ENCODE results near the gene MYADML2.
"Not testable (repeated sequence)": the region's sequence is repeated elsewhere in the genome, so short reads cannot be mapped to it uniquely, and the experiment has no call there.

The MYADML2 gene, protein sequence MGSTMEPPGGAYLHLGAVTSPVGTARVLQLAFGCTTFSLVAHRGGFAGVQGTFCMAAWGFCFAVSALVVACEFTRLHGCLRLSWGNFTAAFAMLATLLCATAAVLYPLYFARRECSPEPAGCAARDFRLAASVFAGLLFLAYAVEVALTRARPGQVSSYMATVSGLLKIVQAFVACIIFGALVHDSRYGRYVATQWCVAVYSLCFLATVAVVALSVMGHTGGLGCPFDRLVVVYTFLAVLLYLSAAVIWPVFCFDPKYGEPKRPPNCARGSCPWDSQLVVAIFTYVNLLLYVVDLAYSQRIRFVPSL

DNA sequence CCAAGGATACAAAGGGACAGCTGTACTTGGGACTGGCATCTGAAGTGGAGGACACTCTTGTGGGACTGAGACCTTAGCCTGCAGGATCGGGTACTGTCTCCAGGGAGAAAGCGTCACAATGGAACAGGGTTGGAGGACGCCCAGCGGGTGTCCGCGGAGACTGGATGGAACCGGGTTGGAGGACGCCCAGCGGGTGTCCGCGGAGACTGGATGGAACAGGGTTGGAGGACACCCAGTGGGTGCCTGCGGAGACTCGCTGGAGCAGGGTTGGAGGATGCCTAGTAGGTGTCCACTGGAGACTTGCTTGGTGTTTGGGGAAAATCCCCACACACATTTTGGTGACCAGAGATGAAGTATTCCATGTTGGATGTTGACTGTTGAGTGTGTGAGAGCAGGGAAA lies at the start of gene MYADML2:
Gene MYADML2, minus strand, starts transcription at position 45 of the 400 bp plus-strand sequence. CDS start 5,492 bp downstream, outside the sequence.
- DNase-seq, result no peak

DNA sequence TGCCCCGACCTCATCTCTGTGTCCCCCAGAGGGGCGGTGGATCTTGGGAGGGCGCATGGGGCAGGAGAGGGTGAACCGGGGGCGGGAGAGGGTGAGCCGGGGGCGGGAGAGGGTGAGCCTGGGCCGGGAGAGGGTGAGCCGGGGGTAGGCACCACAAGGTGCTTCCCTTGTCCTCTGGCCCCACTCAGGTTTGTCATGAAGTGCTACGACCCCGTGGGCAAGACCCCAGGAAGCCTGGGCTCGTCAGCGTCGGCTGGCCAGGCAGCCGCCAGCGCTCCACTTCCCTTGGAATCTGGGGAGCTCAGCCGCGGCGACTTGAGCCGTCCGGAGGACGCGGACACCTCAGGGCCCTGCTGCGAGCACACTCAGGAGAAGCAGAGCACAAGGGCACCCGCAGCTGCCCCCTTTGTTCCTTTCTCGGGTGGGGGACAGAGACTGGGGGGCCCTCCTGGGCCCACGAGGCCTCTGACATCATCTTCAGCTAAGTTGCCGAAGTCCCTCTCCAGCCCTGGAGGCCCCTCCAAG lies 49.3 kb upstream of the MYADML2 start:
- no peak for DNase-seq

DNA sequence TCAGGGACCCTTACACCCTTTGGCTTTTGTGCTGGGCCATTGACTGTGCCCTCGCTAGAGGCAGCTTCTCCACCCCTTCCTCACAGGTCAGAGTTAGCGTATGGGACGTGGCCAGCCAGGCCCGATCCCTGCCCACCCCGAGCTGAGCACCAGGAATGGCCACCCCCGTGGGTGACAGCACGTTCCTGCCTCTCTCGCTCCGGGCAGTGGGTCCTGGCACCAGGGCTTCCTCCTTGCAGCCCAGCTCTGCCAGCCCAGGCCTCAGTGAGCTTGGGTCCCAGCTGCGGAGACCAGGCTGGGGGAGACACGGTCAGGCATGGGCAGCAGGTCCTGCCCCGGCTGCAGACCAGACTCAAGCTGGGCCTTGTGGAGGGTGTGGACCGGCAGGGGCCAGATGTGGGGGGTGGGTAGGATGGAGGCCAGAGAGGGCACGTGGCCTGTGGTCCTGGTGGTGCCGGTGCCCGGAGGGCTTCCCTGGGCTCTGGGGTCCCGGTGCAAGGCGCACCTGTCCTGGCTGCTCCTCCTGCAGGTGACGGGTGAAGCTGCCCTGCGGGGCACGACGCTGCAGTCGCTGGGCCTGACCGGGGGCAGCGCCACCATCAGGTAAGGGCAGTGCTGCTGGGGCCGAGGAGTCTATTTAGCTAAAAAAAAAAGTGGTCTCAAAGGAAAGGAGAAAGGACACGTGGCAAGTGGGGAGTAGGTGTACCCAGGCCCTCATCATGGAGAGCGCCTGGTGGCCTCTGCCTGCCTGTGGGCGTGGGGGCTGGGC lies 48.6 kb upstream of the MYADML2 start:
- no peak for DNase-seq

DNA sequence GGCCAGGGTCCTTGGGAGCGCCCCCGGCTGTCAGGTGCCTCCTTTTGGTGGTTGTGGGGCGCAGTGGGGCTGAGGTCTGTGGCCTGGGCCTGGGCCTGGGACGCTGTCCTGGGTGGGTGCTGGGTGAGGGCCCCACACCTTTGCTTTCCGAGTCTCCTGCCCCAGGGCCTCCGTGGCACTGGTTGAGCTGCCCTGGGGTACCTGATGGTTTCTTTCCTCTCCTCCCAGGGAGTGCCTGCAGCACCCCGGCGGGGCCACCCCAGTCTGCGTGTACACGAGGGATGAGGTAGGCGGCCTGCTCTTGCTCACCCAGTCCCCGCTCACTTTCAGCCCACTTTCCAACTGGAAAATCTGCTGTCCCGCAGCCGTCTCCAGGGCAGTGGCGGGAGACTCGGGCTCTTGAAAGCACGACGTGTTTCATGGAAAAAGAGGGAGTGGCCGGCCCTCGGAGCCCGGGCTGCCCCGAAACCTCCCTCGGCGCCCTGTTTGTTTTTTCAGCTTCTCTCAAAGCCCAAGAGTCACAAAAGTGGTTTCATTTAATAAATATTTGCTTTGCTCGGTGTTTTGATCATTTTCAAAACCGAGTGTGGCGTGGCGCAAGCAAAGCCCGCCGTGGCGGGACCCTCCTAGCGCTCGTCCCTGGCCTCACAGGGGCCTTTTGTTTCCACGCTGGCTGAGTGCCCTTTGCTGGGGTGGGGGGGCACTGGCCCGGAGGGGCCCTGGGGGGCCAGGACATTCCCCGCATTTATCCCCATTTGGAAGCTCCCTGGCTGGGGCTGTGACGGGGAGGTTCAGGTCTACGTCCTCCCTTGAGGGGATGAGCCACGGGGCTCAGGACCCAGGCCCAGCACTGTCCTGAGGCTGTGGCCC lies 47.8 kb upstream of the MYADML2 start:
- no peak for DNase-seq

DNA sequence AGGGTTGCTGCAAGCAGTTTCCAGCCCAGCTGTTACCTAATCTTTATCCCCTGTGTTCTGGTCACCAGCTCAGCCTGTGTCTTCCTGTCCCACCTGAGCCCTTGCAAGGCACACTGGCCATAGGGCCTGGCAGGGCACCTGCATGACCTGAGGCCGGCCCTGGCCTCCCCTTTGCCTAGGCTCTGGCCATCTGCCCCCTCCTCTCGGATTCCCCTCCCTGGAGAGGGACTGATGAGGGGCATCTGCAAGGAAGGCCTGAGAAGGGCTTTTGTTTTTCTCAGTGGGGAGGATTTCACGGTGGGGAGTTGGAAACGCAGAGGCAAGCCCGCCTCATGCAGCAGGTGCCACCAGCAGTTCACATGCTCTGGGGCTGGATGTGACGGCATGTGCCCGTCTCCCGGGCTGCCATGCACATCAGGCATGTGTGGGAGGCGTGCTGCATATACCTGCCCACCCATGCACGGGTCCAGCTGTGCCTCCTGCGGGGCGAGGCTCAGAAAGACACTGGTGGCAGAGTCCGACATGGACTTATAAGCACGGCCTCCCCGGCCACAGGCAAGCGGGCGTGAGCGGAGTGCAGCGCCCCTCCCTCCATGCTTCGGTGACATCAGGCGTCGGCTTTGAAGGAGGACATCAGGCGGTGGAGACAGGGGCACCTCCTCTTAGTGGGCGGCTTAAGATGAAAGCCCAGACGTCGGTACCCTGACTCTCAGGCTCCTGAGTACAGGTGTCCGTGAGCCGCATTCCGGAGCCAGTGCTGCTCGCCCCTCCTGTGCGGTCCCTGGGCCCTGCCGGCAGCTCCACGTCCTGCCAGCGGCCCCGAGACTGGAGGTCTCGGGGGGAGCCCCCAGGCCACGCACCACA lies 46.9 kb upstream of the MYADML2 start:
- no peak for DNase-seq

DNA sequence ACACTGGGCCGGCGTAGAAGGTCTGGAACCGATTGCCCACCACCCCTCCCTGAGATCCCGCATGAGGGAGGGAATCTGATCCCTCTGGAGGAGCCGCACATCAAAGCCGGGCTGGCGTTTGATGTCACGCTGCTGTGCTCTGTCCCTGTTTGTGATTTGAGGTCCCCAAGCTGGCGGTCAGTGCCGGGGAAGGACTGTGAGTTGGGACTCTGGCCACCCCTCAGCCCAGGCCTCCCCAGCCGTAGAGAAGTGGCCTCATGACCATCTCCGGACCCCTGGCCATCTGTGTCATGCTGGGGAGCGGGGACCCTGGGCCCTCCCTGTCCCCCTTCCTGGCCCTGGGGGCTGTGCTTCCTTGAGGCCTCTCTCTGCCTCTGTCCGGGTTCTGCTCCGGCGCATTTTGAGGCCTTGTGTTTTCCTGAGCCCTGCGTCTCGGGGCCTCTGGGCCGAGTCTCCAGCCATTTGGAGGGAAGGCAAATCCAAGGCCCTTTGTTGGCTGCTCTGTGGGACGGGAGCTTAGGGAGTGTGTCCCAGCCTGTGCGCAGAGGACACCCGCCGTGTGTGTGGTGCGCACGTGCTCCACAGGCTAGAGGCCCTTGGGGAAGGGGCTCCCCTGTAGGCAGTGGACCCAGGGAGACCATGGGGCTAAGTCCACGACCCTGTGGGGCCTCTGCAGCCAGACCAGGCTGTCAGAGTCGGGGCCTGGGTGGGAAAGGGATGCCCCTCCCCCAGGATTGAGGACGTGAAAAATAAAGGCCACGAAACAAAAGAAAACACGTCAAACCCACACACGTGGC lies 45.5 kb upstream of the MYADML2 start:
- DNase-seq, result no peak

DNA sequence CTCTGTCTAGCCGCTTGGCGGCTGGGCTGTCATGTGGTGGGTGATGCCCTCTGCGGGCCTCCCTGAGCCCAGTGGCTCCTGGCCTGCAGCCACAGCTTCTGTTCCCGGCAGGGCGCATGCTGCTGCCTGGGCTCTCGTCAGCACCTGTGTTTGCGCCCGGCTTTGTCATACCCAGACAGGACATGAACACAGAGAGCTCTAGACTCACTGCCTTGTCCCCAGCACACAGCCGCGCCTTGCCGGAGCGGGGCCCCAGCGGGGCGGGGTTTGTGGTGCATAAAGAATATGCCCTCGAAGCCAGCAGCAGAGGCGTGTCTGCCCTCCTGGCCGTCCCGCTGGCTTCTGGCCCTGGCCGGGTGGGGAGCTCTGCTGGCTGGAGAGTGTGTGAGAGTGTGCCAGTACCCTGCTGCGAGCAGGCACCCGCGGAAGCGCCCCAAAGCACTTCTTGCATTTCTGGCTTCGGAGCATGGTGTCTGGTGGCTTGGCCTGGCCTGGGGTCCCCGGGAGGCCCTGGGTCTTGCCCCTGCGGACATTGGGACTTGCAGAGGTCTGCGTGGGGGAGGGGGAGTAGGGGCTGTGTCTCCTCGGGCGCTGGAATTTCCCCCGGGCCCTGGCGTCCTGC lies 44.8 kb upstream of the MYADML2 start:
- DNase-seq, result no peak

DNA sequence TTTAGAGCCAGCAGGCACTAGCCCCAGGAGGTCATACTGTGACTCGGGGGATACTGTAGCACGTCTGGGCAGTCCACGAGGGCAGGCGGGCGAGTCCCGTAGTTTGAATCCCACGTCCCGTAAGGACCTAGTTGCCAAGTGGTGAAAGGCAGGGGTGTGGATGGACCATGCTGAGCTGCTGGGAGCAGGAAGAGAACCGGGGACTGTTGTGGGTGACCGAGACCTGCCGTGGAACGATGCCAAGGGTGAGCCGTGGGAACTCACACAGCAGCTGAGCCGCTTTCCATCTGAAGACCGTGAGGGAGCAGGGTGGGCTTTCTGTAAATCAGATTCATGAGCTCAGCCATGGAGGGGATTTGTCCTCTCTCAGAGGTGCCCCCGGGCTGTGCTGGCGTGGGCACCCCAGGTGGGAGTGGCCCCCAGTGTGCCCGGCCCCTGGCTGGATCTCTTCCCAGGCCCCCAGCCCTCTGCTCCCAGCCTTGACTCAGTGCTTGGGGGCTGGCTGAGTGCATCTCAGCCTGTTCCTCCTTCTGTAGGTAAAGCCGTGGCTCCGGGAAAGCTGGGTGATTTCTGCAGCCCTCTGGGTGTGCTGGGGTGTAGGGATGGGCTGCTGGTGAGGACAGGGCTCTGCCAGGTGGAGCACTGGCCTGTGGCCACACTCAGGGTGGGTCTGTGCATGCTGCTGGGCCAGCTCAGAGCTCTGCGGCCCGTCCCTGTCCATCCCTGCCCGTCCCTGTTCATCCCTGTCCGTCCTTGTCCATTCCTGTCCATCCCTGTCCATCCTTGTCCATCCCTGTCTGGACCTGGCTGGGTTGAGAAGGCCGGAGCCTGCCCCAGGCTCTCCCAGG lies 44.0 kb upstream of the MYADML2 start:
- DNase-seq, result no peak

DNA sequence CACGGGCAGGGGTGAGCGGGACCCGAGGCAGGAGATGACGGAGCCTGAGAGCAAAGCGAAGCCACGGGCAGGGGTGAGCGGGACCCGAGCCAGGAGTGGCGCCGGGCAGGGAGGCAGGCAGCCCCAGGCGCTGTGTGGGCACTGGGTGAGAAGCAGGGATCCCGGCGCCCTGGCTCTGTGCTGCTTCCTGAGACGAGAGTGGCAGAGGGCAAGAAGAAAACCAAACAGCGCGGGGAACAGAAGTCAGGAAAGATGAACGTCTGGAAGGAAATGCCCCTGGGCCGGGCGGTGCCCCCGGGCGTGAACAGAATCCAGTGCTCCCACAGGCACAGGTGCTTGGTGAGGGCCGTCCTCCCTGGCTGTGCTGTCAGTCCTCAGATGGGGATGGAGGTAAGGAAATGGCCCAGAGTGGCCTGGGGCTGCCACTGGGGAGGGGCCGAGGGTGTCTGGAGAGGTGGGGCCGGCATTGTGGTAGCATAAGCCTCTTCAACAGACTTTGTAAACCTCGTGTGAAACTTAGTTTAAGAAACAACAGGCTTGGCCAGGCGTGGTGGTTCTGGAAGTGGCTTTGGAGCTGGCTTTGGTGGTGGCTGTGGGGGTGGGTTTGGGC lies 40.2 kb upstream of the MYADML2 start:
- DNase-seq, result no peak

DNA sequence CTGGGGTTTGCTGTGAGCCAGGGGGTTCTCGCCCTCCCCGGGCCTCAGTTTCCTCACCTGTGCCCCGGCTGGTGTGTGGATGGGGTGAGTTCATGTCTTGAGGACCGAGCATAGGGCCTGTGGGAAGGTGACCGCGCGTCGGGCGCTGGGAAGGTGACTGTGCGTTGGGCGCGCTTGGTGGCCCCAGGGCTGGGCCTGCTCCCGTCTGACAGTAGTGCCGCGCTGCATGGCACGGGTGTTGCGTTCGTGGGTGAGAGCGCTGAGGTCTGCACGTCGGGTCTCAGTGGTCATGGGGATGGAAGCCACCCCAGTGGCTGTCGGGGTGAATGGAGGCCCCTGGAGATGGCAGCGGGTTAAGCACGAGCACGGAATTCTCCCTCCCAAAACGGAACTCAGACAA lies 39.6 kb upstream of the MYADML2 start:
- no peak for DNase-seq

DNA sequence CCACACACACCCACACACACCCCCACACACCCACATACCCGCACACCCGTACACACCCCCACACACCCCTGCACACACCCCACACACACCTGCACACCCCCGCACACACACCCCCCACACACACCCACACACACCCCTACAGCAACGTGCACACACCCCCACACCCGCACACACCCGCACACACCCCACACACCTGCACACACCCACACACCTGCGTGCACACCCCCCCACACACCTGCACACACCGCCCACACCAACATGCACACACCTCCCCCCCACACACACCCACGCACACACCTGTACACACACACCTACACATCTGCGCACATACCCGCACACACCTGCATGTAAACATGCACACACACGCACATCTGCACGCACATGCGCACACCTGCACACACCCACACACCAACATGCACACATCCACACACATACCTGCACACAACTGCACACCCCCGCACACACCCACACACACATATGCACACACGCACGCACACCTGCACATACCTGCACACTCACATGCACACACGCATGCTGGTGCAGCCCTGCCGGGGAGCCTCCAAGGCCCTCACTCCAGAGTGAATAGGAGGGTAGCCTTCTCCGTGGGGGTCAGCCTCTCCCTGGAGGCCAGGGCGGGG lies 37.9 kb upstream of the MYADML2 start:
- DNase-seq, result no peak

DNA sequence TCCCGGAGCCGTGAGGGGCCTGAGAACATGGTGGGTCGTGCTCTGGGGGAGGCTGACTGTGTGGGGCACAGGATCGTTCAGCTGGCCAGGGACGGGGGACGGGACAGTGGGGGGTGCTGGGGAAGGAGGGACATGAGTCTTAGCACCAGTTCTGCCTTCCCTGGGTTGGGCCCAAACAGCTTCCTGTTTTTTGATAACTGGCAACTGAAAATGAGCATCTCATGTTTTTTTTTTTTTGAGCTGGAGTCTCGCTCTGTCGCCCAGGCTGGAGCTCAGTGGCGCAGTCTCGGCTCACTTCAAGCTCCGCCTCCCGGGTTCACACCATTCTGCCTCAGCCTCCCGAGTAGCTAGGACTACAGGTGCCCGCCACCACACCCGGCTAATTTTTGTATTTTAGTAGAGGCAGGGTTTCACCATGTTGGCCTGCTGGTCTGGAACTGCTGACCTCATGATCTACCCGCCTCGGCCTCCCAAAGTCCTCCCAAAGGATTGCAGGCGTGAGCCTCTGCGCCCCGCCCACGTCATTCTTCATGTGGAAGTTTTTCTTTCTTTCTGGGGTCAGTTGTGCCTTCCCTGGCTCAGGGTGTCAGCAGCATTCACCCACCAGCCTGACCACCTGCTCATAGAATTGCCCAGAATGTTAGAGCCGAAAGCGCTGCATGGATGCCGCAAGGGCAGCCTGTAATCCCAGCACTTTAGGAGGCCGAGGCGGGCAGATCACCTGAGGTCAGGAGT lies 36.8 kb upstream of the MYADML2 start:
- DNase-seq, result no peak

DNA sequence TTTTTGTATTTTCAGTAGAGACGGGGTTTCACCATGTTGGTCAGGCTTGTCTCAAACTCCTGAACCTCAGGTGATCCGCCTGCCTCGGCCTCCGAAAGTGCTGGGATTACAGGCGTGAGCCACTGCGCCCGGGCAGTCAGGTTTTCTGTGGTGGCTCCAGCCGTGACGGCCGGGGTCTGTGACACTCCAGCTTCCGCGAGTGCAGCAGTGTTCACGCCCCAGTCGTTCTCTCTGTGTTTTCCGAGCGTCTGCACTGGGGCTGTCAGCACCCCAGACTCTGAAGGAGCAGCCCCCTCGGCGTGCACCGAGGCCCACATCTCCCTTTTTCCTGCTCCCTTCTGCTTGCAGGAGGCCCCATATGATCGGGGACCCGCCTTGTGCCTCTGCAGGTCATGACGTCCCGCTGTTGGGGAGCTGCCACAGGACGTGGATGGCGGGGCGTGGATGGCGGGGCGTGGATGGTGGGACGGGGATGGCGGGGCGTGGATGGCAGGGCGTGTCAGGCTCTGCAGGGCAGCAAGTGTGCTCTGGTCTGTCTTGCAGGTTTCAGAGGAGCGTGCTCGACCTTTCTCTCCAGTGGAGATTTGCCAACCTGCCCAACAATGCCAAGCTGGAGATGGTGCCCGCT lies 36.1 kb upstream of the MYADML2 start:
- DNase-seq, result no peak

DNA sequence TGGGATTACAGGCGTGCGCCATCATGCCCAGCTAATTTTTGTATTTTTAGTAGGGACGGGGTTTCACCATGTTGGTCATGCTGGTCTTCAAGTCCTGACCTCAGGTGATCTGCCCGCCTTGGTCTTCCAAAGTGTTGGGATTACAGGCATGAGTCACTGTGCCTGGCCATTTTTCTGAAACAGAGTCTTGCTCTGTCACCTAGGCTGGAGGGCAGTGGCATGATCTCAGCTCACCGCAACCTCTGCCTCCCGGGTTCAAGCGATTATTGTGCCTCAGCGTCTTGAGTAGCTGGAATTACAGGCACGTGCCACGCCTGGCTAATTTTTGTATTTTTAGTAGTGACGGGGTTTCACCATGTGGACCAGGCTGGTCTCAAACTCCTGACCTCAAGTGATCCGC lies 34.5 kb upstream of the MYADML2 start:
- not testable (repeated sequence) for DNase-seq

DNA sequence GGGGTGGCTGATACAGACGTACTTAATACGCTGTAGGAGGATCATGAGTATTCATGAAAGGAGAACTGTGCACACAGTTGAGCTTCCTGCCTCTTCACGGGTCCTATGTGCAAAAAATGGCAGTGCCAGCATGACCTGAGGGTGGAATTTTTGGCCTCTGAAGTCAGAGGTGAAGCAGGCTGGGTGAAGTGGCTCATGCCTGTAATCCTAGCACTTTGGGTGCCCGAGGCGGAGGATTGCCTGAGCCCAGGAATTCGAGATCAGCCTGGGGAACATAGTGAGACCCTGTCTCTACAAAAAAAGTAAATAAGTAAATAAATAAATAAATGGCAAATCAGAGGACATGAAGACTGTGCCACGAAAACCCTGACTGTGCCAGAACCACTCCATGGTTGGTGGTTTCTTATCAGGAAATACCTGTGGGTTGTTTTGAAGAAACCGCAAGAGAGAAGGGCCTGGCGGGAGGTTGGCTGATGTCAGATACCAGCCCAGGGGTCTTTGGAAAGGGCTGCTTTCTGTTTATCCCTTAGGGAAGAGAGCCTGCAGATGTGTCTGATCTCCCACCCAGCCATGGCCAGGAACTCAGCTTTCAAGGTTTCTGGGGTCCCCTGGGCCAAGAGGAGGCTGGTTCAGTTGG lies 33.8 kb upstream of the MYADML2 start:
- DNase-seq, result no peak

DNA sequence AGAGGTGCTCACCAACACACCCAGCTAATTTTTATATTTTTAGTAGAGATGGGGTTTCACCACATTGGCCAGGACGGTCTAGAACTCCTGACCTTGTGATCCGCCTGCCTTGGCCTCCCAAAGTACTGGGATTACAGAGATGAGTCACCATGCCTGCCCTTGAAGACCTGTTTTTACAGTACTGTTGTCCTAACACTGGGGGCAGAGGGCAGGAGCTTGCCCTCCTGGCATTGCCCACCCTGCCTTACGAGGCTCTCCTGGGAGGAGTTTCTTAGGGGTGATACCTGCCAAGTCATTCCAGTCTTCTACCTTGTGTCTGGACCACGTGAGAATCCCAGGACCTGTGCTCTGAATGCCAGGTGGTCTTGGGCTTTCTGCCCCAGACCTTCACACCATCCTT lies 33.1 kb upstream of the MYADML2 start:
- DNase-seq, result no peak

Measured in RPMI8226 (cell line).